GM15510 (cell line): ENCODE measurements around the gene OR2T11.
"Not testable (repeated sequence)": the region's sequence is repeated elsewhere in the genome, so short reads cannot be mapped to it uniquely, and the experiment has no call there.

Experiments used
- POLR2A ChIP-seq: IDR thresholded peaks from 3 replicates; pipeline ENCODE4 v1.6.1; 2011; ENCODE audit warnings: borderline replicate concordance; ENCODE audit not compliant: insufficient read length; ENCODE audit errors: extremely low read depth

Gene OR2T11

GRCh38 chr1:248599396-248599795 is 35.5 kb downstream of the OR2T11 start:
- no peak for TF ChIP-seq POLR2A

GRCh38 chr1:248597589-248597988 is 37.3 kb downstream of the OR2T11 start, which contains the start of gene OR2T10:
TSS of gene OR2T10 (minus strand) at chr1:248597700. CDS start at chr1:248593768, 3,932 bp downstream.
- TF ChIP-seq POLR2A: no peak

GRCh38 chr1:248596615-248597014 is 38.3 kb downstream of the OR2T11 start:
- no peak for TF ChIP-seq POLR2A

GRCh38 chr1:248593226-248593625 is 41.7 kb downstream of the OR2T11 start:
- no peak for TF ChIP-seq POLR2A

GRCh38 chr1:248592655-248593054 is 42.2 kb downstream of the OR2T11 start:
- TF ChIP-seq POLR2A: no peak

GRCh38 chr1:248590055-248590454 is 44.8 kb downstream of the OR2T11 start:
- no peak for TF ChIP-seq POLR2A

GRCh38 chr1:248589334-248589733 is 45.6 kb downstream of the OR2T11 start:
- no peak for TF ChIP-seq POLR2A

GRCh38 chr1:248585266-248585665 is 49.6 kb downstream of the OR2T11 start:
- TF ChIP-seq POLR2A: no peak

- TF ChIP-seq POLR2A: no peak
These were observed 58.5 kb downstream of the OR2T11 start for GRCh38 chr1:248576260-248576980.

- not testable (repeated sequence) for TF ChIP-seq POLR2A
These were observed 60.2 kb downstream of the OR2T11 start, which contains the start of gene OR2T34 for GRCh38 chr1:248574657-248575056. TSS of gene OR2T34 (minus strand) at chr1:248574757. CDS start at chr1:248574757, 0 bp downstream.
